ENCODE data around the gene NELL1.

- TF ChIP-seq CTCF (IDR thresholded peaks at IDR 0.05): no peak
- TF ChIP-seq POLR2A (IDR thresholded peaks at IDR 0.05): no peak
These were observed 500.3 kb downstream of the NELL1 start for GRCh38 chr11:21169639-21170038.

Data from transverse colon (tissue), 3 donors.